ENCODE data around the gene TRIM37. TPM values are rescaled to one million over a fixed set of nuclear protein-coding genes. Genes with fewer than 3 reads are reported as not detected.

TRIM37 gene
- total RNA-seq, 1 donor from 2014 or later: 20.3 TPM

- intact Hi-C loops (cut with DNase I): no loop called here
- TF ChIP-seq, protein P1, sequence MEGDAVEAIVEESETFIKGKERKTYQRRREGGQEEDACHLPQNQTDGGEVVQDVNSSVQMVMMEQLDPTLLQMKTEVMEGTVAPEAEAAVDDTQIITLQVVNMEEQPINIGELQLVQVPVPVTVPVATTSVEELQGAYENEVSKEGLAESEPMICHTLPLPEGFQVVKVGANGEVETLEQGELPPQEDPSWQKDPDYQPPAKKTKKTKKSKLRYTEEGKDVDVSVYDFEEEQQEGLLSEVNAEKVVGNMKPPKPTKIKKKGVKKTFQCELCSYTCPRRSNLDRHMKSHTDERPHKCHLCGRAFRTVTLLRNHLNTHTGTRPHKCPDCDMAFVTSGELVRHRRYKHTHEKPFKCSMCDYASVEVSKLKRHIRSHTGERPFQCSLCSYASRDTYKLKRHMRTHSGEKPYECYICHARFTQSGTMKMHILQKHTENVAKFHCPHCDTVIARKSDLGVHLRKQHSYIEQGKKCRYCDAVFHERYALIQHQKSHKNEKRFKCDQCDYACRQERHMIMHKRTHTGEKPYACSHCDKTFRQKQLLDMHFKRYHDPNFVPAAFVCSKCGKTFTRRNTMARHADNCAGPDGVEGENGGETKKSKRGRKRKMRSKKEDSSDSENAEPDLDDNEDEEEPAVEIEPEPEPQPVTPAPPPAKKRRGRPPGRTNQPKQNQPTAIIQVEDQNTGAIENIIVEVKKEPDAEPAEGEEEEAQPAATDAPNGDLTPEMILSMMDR (IDR thresholded peaks at IDR 0.05): no peak
- Histone ChIP-seq H3K4me3 (no peak overlapping the region), H3K4me1 (no peaks in the 10 kb centered on the region), H3K36me3 (peaks cover 76% of the 10 kb centered on the region), H3K27ac (no peak overlapping the region), H3K9me3 (no peaks in the 10 kb centered on the region), H3K27me3 (no peaks in the 10 kb centered on the region)
- ATAC-seq: no peak
- DNase-seq: no peak
These were observed 32.7 kb downstream of the TRIM37 start for GRCh38 chr17:59073972-59074371.

DNA sequence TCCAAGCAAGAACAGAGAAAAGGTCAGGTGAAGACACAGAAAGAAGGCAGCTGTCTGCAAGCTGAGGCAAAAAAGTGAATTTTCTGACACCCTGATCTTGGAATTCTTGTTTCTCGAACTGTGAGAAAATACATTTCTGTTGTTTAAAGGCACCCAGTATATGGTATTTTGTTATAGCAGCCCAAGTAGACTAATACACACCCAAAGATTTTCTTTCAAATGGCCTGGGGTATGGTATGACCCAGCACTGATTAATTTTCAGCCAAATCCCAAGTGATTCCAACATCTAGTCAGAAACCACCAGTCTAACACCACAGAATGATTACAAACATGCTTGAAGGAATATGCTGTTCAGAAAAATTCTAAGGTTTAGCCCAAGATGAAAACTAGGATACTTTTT lies 36.8 kb downstream of the TRIM37 start:
- intact Hi-C loops (cut with DNase I): no loop called here
- ATAC-seq: no peak
- no peaks in the 10 kb centered on the region for H3K4me1 ChIP-seq
- no peak for DNase-seq
- TF ChIP-seq, protein P1 (IDR thresholded peaks at IDR 0.05): no peak
- peaks cover 45% of the 10 kb centered on the region for H3K36me3 ChIP-seq
- H3K9me3 ChIP-seq: no peaks in the 10 kb centered on the region
- no peak overlapping the region for H3K4me3 ChIP-seq
- no peak overlapping the region for H3K27ac ChIP-seq
- H3K27me3 ChIP-seq: no peaks in the 10 kb centered on the region

DNA sequence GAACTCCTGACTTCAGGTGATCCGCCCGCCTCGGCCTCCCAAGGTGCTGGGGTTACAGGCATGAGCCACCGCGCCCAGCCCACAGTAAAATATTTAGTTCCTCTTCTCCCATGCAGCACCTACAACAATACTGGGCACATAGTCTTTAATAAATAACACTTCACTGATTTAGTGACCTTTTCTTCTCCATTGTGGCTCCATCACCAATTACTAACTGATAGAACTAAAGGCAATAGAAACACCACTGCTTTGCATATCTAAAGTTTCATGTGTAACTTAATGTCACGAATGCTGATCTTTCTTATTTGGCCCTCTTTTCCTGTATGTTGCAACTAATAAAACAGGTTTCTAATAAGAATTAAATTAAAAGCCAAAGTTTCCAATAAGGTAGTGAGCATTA lies 38.9 kb downstream of the TRIM37 start:
- H3K9me3 ChIP-seq: no peaks in the 10 kb centered on the region
- peaks cover 30% of the 10 kb centered on the region for H3K36me3 ChIP-seq

DNA sequence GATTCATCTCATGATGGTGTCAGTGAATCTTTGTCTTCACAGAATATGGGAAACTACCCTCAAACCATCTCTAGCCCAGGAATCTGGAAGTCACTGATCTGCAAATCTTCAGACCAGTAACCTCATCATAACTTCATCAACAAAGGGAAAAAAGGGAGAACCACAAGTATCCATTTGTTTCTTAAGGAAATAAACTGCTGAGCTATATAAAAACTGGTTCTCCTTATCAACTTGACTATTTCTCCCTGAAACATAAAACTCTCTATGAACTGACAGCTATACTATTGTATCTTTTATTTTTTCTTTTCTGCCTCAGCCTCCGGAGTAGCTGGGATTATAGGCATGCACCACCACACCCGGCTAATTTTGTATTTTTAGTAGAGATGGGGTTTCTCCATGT lies 39.3 kb downstream of the TRIM37 start:
- no peak overlapping the region for H3K27ac ChIP-seq
- H3K36me3 ChIP-seq: peaks cover 32% of the 10 kb centered on the region
- intact Hi-C loops (cut with DNase I): no loop called here
- no peak overlapping the region for H3K4me3 ChIP-seq
- H3K27me3 ChIP-seq: no peaks in the 10 kb centered on the region
- ATAC-seq (no peak), DNase-seq (no peak)
- H3K4me1 ChIP-seq: no peaks in the 10 kb centered on the region
- TF ChIP-seq, protein P1 (IDR thresholded peaks at IDR 0.05): no peak
- H3K9me3 ChIP-seq: no peaks in the 10 kb centered on the region

More for the DNA sequence above, 38.9 kb downstream of the TRIM37 start:
- intact Hi-C loops (cut with DNase I): no loop called here
- DNase-seq (no peak), ATAC-seq (no peak)
- Histone ChIP-seq H3K27me3 (no peaks in the 10 kb centered on the region), H3K4me1 (no peaks in the 10 kb centered on the region), H3K27ac (no peak overlapping the region), H3K4me3 (no peak overlapping the region)
- TF ChIP-seq, protein P1 (IDR thresholded peaks at IDR 0.05): no peak

DNA sequence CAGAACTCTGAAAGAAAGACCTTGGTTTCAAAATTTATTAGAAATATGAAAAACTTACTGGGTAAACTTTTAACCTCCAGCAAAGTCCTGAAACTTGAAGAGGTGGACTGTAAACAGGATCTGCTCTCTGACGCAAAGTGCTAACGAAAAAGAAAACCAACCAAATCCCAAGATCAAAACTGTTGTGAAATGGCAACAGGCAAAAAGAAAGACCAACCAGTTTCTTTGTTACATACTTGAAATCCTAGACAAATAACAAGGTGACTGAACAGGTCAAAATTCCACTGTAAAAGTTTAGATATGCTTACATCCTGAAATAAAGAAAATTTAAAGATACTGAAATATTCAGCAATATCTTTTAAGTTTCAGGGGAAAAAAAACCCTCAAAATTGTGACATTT lies 44.2 kb downstream of the TRIM37 start:
- Histone ChIP-seq H3K27ac (no peak overlapping the region), H3K36me3 (peaks cover 48% of the 10 kb centered on the region), H3K4me3 (no peak overlapping the region), H3K9me3 (no peaks in the 10 kb centered on the region), H3K27me3 (no peaks in the 10 kb centered on the region), H3K4me1 (no peaks in the 10 kb centered on the region)
- ATAC-seq (no peak), DNase-seq (no peak)
- TF ChIP-seq, protein P1 (IDR thresholded peaks at IDR 0.05): no peak
- intact Hi-C loops (cut with DNase I): no loop called here

DNA sequence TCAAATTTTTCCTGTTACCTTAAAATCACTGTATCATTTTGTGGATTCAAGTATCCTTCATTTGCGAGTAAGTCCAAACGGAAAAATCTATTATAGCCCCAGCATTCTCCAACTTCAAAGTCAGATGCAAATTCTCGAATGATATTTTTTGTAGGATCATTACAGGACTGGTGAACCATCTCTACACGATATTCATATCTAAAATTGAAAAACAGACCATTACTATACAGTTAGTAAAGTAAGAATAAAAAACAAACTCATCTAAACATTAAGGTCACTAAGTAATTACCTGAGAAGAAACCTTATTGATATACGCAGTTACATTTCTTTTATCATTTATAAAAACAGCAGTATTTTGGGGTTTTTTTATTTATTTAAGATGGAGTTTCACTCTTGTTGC lies 49.8 kb downstream of the TRIM37 start:
- Histone ChIP-seq H3K36me3 (peaks cover 73% of the 10 kb centered on the region), H3K4me3 (no peak overlapping the region), H3K9me3 (no peaks in the 10 kb centered on the region), H3K4me1 (no peaks in the 10 kb centered on the region), H3K27ac (no peak overlapping the region), H3K27me3 (no peaks in the 10 kb centered on the region)
- DNase-seq (no peak), ATAC-seq (no peak)
- intact Hi-C loops (cut with DNase I): no loop called here
- TF ChIP-seq, protein P1 (IDR thresholded peaks at IDR 0.05): no peak
